Keratinocyte (primary cell): ENCODE results near the gene C7orf25.

Source experiments
- EZH2 ChIP-seq: IDR thresholded peaks from one replicate; pipeline ENCODE4 v1.6.1; 2012; ENCODE audit warnings: inconsistent platforms, mild to moderate bottlenecking, low read length, moderate library complexity
- TF ChIP-seq, protein P1 (sequence below), 3 experiments: IDR thresholded peaks in 1 of 3; conservative IDR thresholded peaks in 1 of 3; optimal IDR thresholded peaks in 1 of 3; 2 replicates in 2 of 3; 3 replicates in 1 of 3; pipeline versions ENCODE3 to v1.5.1; 2011; ENCODE audit warnings: low read length in 3 of 3, mild to moderate bottlenecking in 3 of 3, moderate library complexity in 2 of 3, control low read depth in 1 of 3, inconsistent platforms in 1 of 3; ENCODE audit not compliant: insufficient read depth in 2 of 3; ENCODE audit errors: extremely low read depth in 1 of 3

DNA sequence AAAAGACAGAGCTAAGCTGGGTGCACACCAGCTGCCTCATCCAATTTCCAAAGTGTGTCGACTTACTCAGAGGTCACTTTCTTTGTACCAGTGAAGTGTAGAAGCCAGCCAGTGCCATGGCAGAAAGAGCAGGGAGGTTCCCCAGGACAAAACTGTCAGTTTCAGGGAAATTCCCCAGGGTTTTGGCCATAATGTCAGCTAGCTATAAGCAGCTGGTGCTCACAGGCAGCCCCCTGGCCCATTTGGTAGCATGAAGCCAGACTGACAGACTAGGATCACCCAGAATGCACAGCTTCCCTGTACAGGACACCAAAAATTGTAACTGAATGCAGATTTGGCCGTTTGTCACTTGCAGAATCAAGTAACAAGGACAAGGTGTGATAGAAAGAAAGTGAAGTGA lies 48.9 kb upstream of the C7orf25 start:
- TF ChIP-seq, protein P1, sequence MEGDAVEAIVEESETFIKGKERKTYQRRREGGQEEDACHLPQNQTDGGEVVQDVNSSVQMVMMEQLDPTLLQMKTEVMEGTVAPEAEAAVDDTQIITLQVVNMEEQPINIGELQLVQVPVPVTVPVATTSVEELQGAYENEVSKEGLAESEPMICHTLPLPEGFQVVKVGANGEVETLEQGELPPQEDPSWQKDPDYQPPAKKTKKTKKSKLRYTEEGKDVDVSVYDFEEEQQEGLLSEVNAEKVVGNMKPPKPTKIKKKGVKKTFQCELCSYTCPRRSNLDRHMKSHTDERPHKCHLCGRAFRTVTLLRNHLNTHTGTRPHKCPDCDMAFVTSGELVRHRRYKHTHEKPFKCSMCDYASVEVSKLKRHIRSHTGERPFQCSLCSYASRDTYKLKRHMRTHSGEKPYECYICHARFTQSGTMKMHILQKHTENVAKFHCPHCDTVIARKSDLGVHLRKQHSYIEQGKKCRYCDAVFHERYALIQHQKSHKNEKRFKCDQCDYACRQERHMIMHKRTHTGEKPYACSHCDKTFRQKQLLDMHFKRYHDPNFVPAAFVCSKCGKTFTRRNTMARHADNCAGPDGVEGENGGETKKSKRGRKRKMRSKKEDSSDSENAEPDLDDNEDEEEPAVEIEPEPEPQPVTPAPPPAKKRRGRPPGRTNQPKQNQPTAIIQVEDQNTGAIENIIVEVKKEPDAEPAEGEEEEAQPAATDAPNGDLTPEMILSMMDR (optimal IDR thresholded peaks at IDR 0.05 in 1 of 3, IDR thresholded peaks at IDR 0.05 in 1 of 3, conservative IDR thresholded peaks at IDR 0.05 in 1 of 3; ENCODE audit: extremely low read depth in 1 of 3, insufficient read depth in 2 of 3, low read length in 3 of 3), result no peak
- TF ChIP-seq EZH2, result no peak
